NCI-H187 treated with DMSO at 0.1 percent for 48 hours (cell line): ENCODE measurements around the gene SLC18A2.
"Not testable (repeated sequence)": the region's sequence is repeated elsewhere in the genome, so short reads cannot be mapped to it uniquely, and the experiment has no call there.

Experiments used
- DNase-seq: peaks from one replicate; lab custom pipeline; 2025; lab: John Stamatoyannopoulos, UW

The SLC18A2 gene

DNA sequence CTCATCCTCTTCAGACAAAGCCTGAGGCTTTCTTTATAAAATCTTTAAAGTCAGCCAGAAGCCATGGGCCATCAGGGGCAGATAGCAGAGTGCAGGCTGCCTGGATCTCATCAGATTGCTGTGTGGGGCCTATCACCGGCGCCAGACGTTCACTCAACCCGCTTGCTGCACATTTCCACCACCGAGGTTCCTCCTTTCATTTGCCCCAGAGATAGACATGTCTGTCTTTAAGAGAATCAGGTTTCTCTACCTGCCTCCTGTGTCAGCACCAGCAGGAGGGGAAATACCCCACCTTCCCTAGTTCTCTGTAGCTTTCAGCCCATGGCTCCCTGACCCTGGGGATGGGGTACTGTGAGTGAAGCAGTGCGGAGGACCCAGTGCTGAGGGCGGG, 22.0 kb downstream of the SLC18A2 start:
- DNase-seq: no peak

DNA sequence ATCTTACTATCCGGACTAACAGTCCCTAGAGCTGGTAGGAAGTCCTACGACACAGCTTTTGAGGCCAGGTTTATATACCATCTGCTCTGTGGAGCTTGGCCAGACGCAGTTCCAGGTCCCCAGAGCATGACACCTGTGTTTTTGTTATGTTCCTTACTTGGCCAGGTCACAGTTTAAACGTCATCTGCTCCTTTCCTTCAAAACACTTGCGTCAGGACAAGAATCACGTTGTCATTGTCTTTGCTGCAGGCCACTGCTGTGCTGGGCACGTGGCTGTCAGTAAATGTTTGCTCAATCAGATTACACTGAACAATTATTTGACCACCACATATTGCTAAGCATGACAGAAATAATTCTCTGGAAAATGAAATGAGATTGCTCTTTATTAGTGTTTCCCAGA, 23.9 kb downstream of the SLC18A2 start:
- DNase-seq: no peak

DNA sequence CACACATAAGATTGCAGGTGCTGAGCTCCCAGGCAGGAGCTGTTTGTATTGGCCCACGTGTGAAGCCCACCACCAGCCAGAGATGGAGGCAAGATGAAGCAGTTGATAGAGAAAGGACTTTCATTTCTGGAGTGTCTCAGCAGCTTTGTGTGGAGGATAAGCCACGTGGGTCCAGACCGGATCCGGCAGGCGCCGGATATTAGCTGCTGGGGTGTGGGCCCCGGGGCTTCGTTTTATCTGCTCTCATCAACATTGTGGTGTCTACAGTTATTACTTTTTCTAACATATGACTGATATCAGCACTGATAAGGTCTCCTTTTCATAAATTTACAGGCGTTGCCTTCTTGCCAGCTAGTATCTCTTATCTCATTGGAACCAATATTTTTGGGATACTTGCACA, 25.5 kb downstream of the SLC18A2 start:
- DNase-seq: no peak

DNA sequence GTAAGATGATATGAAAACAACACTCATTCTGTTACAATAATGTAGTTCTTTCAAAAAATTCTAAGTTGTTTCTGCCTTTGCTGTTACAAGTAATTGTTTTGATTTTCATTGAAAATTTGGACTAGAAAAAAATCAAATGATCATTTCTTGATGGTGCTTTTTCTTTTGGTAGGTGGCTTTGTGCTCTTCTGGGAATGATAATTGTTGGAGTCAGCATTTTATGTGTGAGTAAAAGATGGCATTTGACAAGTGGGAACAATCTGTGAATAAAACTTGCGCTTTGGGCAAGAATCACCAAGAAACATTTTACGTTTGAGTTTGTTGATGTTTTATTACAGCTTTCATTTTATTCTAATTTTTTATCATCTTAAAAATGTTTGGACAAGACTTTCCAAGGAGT, 25.9 kb downstream of the SLC18A2 start:
- no peak for DNase-seq

DNA sequence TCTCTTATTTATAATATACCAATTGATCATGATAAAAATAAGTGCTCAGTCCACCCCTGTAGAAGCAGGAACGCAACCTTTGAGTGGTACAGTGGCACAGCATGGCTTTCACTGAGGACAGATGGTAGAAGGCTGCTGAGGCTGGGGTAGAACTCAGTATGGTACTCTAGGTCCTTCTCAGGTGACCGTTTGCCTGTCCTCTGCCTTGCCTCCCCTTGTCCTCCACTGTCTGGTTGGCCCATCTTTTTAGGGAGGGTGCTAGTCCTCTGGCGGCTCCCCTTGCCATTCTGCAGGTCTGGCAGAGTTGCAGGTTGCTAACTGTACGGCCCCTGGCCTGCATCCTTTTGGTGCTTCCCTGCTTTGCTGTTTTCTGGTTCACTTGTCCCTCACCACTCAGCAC, 27.3 kb downstream of the SLC18A2 start:
- DNase-seq: no peak

DNA sequence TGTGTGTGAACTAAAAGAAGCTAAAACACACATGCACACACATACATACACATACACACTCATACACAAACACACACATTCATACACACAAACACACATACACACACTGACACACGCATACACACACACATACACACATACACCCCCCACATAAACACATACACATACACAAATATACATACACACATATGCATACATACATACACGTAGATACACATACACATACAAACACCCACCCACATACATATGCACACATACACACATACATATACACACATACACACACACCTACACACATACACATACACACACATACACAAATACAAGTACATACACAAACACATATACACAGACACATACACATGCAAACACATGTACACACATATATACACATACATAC, 28.0 kb downstream of the SLC18A2 start:
- no peak for DNase-seq

DNA sequence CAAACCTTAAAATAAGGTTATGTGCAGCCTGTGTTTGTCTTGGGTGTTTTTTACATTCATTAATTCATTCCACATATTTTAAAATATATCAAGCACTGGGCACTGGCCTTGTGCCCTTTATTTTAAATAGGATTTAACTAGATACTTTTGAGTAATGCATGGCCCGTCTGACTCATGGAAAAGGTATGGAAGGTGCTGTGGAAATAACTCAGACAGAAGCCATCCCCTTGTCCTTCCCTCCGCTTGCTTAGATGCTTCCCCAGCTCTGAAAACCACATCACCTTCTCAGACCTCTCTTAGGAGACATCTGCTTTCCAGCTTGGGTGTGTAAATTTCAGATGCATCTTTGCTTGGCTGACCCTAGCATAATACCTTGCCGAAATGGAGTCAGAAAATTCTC, 30.5 kb downstream of the SLC18A2 start:
- DNase-seq: no peak

DNA sequence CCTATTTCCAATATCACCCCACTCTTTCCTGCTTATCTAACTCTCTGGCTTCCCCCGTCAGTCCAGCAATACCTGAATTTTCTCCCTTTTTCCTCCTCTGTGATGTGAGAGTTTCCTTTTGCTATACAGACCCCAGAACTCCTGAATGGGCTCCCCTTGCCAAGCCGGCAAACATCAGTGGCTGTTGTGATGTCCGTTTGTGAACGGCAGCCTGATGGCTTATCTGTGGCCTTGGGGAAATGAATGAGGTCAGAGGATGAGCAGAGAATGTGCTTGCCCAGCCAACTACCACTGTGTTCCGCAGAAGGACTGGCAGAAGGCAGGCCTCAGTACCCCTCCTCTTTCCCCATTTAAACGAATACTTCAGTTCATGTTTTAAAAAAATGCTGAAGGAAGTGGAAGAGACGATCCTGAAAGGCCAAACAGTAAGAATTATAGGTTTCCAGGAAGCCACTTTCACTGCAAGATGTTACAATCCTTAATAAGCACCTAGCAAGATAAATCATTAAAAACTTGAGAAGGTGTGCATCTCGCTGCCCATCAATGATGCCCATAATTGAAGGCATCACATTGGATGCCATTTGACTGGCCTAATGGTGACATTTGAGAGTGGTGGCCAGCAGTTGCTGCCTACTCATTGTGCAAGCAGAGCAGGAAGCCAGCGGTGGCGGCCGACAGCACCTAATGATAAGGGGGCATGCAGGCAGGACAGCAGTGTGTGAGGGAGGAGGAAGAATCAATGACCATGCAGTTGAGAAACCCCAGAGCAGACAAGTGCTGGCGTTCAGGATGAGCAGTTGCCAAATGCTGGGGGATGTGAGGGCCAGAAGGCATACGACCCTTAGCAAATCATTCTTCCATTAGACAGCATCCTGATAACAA, 31.5 kb downstream of the SLC18A2 start:
- DNase-seq: no peak

DNA sequence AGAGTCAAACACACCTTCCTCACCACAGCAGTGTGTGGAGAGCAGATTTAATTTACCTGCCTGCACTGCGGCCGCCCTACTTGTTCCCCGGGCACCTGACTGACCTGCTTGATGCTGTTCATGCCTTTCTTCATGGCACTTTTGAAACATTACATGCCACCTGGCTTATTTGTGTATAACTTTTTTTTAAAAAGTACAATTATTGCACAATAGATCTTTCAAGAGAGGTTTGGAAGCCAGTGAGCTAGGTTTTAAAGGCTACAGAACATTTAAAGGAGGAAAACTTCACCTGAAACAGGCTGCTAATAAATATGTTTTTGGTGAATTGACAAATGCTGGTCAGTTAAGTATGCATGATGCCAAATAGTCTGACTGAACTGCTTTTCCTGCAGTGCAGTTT, 33.1 kb downstream of the SLC18A2 start:
- DNase-seq: no peak

DNA sequence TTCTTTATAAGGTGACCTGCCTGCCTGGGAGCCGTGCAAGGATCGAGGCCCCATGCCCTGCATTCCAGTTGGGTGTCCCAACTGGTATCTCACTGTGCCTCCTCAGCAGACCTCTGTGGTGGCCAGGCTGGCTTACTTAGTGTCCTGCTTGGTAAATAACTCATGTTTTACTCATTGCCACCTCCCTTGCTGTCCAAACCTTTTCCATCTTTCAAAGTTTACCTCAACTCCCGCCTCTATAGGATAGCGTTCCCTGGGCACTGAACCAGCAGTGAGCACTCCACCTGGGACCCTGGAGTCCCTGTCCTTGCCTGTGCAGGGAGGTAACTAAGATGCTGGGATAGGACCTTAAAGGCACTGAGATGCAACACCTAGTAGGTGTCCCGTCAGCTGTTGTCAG, 33.6 kb downstream of the SLC18A2 start:
- DNase-seq: no peak

DNA sequence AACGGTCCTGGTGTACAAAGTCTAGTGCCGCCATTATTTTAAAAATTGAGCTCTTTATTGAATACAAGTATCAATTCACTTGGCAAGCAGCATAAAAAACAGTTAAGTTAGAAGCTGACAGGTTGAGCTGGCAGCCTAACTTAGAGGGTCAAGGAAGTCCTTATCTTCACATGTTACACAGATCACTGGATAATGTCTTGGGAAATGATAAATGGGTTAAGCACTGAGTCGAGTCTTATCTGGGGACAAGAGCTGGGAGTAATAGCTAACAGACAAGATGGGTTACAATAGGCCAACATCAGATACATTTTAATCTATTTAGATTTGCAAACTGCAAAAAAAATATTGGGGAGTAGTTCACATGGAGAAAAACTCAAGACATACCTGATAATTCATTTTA, 34.2 kb downstream of the SLC18A2 start:
- no peak for DNase-seq

DNA sequence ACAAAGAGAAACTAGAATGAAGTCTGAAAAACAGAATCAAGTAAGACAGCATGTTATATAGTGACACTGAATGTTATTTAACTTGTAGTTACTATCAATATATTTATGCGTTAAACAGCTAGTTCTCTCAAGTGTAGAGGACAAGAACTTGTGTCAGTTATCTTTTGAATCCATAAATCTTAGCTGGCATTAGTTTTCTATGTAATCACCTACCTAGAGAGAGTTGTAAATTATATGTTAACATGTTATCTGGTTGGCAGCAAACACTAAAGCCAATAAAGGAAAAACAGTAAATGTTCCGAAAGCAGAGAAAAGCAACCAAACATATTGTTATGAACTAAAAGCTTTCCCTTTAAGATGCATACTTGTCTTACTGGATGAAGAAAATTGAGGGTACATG, 36.8 kb downstream of the SLC18A2 start:
- DNase-seq: no peak

DNA sequence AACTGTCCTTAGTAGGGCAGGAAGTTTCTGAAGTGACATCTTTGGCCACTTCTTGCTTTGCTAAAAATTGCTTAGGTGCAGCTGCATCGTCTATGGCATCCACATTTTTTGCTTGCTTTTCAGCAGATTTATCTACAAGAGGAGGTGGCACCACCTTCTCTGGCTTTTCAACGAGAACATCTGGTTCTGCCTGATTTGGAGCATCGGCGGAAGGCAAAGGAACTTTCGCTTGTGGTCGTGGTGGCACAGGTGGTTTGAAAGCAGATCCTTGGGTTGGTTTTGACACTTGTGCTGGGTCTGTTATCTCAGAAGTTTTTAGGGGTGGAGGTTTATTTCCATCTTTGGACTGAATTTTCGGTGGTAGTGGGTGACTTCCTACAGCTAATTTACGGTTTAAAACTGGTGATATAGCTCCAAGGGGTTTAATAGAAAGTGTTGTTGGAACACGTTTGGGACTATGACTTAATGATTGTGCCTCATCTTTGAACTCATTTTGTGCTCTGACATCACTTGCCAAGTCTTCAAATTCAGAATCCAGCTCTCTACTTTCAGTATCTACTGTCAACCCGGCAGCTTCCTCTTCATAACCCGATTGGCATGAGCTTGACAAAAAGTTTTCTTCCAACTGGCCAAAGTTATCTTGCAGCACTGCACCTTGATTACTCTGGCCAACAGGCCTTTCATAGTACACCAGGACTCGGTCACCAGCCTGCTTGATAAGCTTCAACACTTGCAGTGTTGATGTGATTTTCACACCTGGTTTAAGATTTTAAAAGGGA, 44.0 kb downstream of the SLC18A2 start:
- no peak for DNase-seq

DNA sequence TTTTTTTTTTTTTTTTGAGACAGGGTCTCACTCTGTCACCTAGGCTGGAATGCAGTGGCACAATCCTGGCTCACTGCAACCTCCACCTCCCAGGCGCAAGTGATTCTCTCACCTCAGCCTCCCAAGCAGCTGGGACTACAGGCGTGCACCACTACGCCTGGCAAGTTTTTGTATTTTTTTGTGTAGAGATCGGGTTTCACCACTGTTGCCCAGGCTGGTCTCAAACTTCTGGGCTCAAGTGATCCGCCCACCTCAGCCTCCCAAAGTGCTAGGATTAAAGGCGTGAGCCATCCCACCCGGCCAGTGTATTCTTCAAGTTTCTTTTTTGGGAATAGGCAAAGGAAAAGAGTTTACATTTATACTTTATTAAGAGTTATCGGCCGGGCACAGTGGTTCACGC, 50.0 kb downstream of the SLC18A2 start:
- DNase-seq: not testable (repeated sequence)

DNA sequence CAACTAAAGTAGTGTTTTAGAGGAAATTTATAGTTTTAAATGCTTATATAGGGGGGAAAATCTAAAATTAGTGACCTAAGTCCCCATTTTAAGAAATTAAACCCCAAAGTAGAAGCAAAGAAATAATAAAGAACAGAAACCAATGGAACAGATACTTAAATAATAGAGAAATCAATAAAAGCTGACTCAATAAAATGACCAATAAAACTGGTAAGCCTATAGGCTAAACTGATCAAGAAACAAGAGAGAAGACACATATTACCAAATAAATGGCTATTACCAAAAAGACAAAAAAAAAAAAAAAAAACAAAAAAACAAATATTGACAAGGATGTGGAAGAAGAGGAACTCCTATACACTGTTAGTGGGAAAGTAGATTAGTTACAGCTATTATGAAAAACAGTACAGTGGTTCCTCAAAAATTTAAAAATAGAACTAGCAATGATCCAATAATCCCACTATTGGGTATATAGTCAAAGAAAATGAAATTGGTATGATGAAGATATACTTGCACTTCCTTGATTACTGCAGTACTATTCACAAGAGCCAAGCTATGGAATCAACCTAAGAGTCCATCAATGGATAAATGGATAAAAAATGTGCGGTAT, 53.2 kb downstream of the SLC18A2 start:
- no peak for DNase-seq

DNA sequence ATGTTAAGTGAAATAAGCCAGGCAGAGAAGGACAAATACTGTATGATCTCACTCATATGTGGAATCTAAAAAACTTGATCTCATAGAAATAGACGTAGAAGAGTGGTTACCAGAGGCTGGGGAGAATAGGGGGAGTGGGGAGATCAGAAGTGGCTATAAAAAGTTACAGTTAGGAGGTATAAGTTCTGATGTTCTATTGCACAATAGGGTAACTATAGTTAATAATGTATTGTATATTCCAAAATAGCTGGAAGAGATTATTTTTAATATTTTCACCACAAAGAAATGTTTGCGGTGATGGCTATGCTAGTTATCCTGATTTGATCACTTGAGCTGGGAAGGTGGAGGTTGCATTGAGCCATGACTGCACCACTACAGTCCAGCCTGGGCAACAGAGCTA, 53.8 kb downstream of the SLC18A2 start:
- no peak for DNase-seq

DNA sequence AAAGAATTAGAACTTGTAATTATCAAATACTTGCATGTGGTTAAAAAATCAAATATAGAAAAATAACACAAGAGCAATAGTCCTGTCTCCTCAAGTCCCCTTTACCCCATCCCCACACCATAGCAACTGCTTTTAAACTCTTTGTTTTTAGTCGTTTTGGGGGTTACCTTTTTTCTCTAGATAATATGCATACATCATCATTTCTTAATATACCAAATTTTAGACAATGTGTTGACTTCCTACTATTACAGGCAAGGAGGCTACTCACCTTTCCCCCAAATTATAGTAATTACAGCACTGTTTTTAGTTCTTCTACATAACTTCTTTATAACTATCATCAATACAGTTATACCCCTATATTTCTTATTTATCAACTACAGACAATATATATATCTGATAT, 57.3 kb downstream of the SLC18A2 start:
- DNase-seq: no peak

DNA sequence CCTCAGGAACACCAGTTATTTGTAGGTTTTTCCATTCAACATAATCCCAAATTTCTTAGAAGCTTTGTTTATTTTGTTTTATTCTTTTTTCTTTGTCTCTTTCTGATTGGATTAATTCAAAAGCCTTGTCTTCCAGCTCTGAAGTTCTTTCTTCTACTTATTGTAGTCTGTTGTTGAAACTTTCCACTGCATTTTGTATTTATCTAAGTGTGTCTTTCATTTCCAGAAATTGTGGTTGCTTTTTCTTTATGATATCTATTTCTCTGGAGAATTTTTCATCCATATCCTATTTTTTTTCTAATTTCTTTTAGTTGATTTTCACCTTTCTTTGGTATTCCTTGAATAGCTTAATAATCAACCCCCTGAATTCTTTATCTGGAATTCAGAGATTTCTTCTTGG, 58.5 kb downstream of the SLC18A2 start:
- DNase-seq: no peak

DNA sequence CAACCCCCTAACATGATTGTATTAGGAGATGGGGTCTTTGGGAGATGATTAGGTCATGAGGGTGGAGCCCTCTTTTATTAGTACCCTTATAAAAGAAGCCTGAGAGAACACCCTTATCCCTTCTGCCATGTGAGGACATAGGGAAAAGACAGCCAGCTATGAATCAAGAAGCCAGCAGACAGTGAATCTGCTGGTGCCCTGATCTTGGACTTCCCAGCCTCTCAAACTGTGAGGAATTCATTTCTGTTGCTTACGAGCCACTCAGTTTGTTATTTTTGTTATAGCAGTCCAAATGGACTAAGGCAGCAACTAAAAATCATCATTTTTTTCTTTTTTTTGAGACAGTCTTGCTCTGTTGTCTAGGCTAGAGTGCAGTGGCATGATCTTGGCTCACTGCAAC, 59.8 kb downstream of the SLC18A2 start:
- no peak for DNase-seq

DNA sequence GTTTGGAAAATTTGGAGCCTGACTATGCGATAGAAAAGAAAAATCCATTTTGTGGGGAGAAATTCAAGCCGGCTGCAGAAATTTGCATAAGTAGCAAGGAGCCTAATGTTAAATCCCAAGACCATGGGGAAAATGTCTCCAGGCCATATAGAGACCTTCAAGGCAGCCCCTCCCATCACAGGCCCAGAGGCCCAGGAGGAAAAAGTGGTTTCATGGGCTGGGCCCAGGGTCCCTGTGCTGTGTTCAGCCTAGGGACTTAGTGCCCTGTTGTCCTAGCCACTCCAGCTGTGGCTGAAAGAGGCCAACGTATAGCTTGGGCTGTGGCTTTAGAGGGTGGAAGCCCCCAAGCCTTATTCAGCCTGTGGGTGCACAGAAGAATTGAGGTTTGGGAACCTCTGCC, 62.5 kb downstream of the SLC18A2 start:
- DNase-seq: not testable (repeated sequence)

DNA sequence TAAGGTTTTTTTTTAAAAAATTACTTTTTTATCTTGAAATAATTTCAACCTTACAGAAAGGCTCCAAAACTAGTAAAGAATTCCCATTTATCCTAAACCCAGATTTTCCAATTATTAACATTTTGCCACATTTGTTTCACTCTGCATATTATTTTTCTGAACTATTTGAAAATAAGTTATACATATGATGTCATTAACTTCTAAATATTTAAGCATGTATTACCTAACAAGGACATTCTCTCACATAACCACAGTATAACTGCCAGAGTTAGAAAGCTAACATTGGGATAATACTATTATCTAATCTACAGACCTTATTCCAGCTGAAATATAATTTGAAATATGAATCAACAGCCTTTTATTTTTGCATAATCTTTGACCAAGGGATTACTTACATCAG, 65.8 kb downstream of the SLC18A2 start:
- no peak for DNase-seq

DNA sequence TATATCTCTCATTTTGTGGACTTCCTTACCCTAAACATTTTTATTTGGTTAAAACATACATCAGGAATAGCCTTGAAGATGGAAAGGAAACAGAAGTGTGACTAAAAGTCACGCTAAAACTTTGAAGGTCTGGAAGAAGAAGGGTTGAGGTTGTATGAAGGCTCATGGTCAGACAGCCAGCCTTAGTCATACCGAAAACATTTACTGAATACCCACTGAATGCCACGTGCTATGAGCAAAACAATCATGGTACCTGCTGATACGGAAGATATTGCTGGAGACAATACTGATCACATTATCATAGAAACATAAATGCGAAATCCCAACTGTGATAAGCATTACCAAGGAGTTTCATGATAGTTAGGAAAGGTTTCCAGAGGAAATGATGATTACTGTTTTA, 70.3 kb downstream of the SLC18A2 start:
- no peak for DNase-seq

DNA sequence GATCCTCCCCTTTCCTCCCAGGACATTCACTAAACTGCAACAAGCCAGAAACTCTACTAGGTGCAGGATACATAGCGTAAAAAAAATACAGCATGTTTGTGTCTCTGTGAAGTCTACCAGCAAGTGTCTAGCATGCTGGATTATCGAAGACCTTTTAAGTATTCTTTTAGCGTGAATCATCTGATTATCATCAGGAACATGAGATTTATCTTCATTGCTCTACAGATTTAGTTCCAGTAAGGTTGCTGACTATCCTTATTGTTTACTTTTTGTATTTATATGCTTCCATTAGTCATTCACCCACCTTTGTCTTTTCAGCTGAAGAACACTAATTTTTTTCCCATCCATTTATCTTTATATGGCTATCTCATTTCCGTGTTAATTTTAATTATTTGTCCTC, 71.5 kb downstream of the SLC18A2 start:
- DNase-seq: no peak
